Esophagus muscularis mucosa (tissue), 4 donors: Measurements from ENCODE around the gene TMCC1.

ENCODE experiments used
- CTCF ChIP-seq, 3 experiments: fragments of 200-600 bp in 2 of 3; fragments of 450-650 bp in 1 of 3; sonication (generic) in 2 of 3; IDR thresholded peaks; one replicate each; pipeline ENCODE4 v1.5.1; 2017 to 2019; ENCODE audit warnings: antibody characterized with exemption in 3 of 3, mild to moderate bottlenecking in 2 of 3, moderate library complexity in 1 of 3
- EP300 ChIP-seq: sonication (generic); formaldehyde crosslinking; IDR thresholded peaks from one replicate; pipeline ENCODE4 v1.6.1; 2017; ENCODE audit warnings: antibody characterized with exemption
- POLR2A ChIP-seq: fragments of 450-650 bp; IDR thresholded peaks from one replicate; pipeline ENCODE4 v1.6.1; 2017; ENCODE audit warnings: antibody characterized with exemption, moderate library complexity, mild to moderate bottlenecking, low read depth
- POLR2AphosphoS5 ChIP-seq, 2 donors: sonication (generic); formaldehyde crosslinking; IDR thresholded peaks; one replicate each; pipeline ENCODE4 v1.6.1; 2017; ENCODE audit warnings: antibody characterized with exemption in 2 of 2

GRCh38 chr3:129888771-129889170 is 4.7 kb downstream of the TMCC1 start:
- TF ChIP-seq CTCF (IDR thresholded peaks at IDR 0.05) = no peak
- TF ChIP-seq POLR2AphosphoS5 (IDR thresholded peaks at IDR 0.05) = no peak
- no peak for TF ChIP-seq EP300
- no peak for TF ChIP-seq POLR2A
